Measurements from ENCODE around the gene DERA.
"Not testable (repeated sequence)": the region's sequence is repeated elsewhere in the genome, so short reads cannot be mapped to it uniquely, and the experiment has no call there.

The DERA gene

DNA sequence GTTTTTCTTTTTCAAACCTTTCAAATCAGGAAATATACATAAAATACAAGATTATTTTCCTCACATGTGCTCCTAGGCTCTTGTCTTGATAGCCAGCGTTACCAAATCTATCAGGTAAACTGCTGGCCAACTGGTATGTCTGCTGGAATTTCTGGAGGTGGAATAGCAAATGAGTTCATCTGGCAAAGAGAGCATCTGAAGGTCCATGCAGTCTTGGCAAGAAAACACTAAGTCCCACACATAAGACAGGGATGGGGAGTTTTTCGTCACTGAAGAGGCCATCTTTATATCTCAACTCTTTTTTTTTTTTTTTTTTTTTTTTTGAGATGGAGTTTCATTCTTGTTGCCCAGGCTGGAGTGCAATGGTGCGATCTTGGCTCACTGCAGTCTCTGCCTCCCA lies 60.1 kb downstream of the DERA start:
- no peak for DNase-seq

DNA sequence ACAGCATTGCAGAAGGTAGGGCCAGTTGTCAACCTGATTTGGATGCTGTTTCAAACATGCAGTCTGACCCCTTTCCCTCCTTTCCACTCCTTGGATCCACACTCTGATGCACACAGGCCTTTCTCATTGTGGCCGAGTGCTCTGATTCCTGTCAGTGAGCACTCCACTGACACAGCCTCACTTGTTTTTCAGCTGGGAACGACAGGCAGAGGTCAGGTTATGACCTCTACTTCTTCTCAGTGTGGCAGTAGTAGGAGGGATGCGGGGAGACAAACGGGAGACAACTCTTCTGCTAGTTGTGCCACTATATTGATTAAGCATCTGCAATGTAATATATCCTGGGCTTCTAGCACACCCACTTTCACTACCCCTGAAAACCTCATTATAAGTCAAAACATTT lies 61.8 kb downstream of the DERA start:
- DNase-seq, result no peak

- DNase-seq, result no peak
Observed at GRCh38 chr12:15977999-15978951, 67.1 kb downstream of the DERA start.

DNA sequence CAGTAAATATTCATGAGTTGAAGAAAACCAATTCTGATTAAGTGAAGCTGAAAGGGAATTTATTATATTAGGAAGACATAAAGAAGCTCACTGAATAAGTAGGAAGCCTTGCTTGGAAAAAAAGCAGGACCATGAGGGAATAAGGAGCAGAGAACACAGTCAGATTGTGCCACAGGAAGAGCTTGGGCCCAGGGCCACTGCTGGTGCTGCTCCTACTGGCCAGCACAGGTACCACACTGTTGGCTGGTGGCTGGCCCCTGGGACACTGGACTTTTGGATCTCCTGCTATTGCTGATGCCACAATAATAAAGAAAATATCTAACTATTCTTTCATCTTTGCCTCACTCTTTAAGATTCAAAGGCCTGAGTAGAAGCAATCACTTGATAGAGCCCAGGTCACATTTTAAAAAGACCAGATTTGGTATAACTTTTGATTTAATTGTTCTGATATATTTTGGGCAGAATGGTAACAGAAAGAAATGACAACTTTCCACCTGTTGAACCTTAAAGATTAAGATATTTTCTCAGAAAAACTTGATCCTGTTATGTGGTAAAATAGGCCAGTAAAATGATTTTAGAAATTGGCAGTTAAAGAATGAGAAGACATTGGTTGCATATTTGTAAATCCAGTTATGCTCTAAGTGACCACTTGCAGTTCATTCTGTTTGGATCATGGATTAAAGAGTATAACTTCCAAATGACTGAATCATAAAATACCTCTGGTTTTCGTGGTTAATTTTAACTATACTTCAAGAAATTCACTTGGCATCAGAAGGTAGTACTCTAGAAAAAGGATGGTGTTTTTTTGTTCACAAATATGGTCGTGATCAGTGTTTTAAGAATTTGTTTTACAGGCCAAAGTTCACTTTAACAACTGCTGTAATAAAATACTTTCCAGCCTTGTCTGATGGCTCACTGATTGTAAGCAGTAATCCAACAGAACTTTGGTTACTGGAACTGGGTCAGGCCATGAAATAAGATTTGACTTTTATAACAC lies 68.3 kb downstream of the DERA start:
- no peak for DNase-seq

DNA sequence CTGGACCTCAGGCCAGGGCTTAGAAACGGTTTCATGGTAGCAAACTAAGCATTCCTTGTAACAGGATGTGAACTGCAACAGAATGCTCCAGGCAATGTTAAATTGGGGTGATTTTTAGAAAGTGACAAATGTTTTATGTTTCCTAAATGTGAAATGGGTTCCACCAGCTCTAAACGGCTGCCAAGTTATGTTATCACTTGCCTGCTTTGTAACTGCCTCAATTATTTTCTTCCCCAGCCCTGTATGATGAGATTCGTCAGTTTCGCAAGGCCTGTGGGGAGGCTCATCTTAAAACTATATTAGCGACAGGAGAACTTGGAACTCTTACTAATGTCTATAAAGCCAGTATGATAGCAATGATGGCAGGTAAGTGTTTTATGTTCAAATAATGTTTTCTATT lies 70.9 kb downstream of the DERA start:
- no peak for DNase-seq

- no peak for DNase-seq
Observed at GRCh38 chr12:15982471-15982870, 71.3 kb downstream of the DERA start.

GRCh38 chr12:15982921-15983320 lies 71.8 kb downstream of the DERA start:
- DNase-seq, result no peak

DNA sequence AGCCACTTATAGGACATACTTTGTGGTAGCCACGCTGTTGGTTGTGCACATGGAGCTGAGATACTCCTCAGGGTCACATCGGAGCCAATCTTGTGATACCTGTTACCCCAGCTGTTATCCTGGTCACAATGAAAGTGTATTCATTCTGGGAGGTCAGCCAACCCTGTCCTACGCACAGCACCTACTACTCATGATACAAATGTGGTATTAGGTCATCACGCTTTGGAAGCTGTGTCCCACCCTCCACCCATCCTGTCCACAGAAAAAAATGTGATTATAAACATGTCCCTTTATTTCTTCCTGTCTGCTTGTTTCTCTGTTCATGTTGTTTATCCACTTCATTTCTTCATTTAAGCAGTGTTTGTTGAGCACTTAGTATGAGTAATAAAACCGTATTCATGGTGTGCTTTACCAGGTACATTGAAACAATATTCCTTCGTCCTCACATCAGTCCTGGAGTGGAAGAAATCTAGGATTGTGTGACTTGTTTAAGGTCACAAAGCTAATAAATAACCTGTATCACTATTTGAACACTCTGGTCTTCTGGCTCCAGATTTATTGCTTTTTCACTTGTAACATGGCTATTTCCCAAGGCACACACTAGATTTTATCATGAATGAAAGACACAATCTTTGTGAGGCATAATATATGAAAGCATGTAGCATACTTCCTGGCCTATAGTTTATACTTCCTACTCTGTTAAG lies 73.1 kb downstream of the DERA start:
- no peak for DNase-seq

- no peak for DNase-seq
Observed at GRCh38 chr12:15984963-15985362, 73.8 kb downstream of the DERA start.

GRCh38 chr12:15987696-15988095 lies 76.6 kb downstream of the DERA start:
- DNase-seq, result no peak

DNA sequence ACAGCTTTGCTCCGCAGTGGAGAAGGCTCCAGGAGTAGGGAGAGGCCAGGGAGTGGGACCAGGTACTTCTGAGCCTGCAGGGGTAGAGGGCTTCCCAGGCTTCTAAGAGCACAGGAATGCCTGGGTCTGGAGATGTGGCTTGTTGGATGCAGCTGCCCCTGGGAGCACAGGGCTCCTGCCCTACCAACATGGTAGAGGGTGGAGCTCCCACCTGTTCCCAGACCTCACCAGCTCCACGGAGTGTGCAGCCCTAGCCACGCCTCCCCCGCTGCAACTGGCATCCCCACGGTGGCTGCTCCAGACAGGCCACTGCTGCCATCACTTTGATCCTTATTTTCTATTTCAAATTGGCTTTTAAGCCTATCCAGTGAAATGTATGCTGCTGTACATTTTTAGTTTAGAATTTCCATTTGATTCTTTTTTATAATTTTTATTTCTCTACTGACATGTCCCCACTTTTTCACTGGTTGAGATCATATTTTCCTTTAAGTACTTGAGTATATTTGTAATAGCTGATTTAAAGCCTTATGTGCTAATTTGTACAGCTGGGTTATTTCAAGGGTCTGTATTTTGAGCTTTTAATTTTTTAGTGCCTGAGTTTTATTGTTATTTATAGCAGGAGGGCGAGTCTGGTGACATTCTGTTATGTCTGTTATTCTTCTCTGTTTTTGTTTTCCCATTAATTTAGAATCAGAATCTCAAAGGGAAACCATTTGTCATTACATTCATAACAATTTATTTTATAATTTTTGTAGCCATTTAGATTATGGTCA lies 78.0 kb downstream of the DERA start:
- DNase-seq, result no peak

DNA sequence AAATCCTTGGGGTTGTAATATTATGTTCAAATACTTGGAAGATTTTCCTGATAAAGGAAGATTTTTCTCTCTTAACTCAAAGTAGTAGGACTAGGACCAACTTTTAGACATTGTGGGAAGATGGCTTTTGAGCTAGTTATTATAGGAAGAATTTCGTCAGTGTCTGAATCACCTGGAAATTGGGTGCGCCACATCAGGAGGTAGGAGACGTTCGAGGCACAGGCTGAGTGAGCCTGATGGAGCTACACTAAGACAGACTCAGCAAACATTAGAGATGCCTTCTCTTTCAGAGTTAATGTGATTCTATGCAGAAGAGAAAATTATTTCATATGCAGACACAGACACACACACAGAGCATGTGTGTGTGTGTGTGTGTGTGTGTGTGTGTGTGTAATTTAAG lies 84.7 kb downstream of the DERA start:
- no peak for DNase-seq

DNA sequence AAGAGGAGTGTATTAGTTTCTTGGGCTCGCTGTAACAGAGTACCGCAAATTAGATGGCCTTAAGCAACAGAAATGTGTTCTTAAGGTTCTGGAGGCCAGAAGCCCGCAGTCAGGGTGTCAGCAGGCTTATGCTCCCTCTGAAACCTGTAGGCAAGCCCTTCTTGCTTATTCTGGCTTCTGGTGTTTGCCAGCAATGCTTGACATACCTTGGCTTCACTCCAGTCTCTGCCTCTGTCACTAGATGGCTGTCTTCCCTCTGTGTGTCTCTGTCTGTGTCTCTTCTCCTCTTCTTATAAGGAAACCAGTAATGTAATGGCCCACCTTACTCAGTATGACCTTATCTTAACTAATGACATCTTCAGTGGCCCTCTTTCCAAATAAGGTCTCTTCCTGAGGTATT lies 85.1 kb downstream of the DERA start:
- no peak for DNase-seq

GRCh38 chr12:15996948-15997347 lies 85.8 kb downstream of the DERA start:
- DNase-seq, result no peak

- DNase-seq, result no peak
Observed at GRCh38 chr12:15997910-15998309, 86.8 kb downstream of the DERA start.

GRCh38 chr12:16002880-16003279 lies 91.7 kb downstream of the DERA start:
- DNase-seq, result no peak

- no peak for DNase-seq
Observed at GRCh38 chr12:16003460-16003859, 92.3 kb downstream of the DERA start.

- DNase-seq, result no peak
Observed at GRCh38 chr12:16006752-16007151, 95.6 kb downstream of the DERA start.

- no peak for DNase-seq
Observed at GRCh38 chr12:16008421-16008824, 97.3 kb downstream of the DERA start.

DNA sequence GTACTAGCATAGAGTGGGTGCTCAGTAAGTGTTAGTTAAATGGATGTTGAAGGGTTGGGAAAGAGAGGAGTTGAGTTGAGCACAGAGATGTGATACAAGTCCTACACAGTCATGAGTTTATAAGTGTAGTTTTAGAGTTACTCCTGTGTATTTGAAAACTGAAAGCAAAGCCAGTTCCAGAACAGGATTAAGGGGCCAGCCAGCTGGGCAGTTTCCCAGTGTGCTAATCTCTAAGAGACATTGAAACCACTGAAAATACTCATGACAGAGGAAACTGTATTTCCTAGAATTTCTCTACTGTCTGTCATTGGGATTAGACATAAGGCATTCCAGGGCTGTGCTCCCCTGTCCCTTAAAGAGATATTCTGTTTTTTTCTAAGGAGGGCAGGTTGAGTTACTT lies 101.0 kb downstream of the DERA start:
- no peak for DNase-seq

DNA sequence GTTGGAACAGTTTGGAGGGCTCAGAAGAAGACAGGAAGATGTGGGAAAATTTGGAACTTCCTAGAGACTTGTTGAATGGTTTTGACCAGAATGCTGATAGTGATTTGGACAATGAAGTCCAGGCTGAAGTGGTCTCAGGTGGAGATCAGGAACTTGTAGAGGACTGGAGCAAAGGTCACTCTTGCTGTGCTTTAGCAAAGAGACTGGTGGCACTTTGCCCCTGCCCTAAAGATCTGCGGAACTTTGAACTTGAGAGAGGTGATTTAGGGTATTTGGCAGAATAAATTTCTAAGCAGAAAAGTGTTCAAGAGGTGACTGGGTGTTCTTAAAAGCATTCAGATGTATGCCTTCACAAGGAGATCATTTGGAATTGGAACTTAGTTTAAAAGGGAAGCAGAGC lies 102.6 kb downstream of the DERA start:
- not testable (repeated sequence) for DNase-seq

DNA sequence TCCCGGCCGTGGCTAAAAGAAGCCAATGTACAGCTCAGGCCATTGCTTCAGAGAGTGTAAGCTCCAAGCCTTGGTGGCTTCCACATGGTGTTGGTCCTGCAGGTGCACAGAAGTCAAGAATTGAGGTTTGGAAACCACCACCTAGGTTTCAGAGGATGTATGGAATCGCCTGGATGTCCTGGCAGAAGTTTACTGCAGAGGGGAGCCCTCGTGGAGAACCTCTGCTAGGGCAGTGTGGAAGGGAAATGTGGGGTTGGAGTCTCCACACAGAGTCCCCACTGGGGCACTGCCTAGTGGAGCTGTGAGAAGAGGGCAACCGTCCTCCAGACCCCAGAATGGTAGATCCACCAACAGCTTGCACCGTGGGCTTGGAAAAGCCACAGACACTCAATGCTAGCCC lies 103.3 kb downstream of the DERA start:
- not testable (repeated sequence) for DNase-seq

All from activated CD4-positive, alpha-beta T cell treated with anti-CD3 and anti-CD28 coated beads, Interleukin-2, amount 50 U/mL, for 48 hours (primary cell).